Activated gamma-delta T cell (primary cell): Measurements from ENCODE around the gene PSMA2.
A peak's percentile ranks its signal among the peaks of the same experiment; 100 is the strongest.

ENCODE experiments used
- DNase-seq: peaks from one replicate; lab custom pipeline; 2025; lab: John Stamatoyannopoulos, UW
- total RNA-seq, 2 donors: gene quantifications; one replicate each; lab custom pipeline; 2026; lab: John Stamatoyannopoulos, UW

Gene PSMA2
- 13.5 to 16.7 reads per million in 2 donors for total RNA-seq

GRCh38 chr7:42931834-42932651, at the start of gene PSMA2, which contains the start of gene MRPL32:
TSS of gene PSMA2 (minus strand) at chr7:42932174. CDS start at chr7:42932158, 16 bp downstream.
TSS of gene MRPL32 (plus strand) at chr7:42932376. CDS start at chr7:42932387, 11 bp downstream.
- DNase-seq = peak; percentile 88

GRCh38 chr7:42981601-42982000, 49.6 kb upstream of the PSMA2 start:
- DNase-seq = no peak

- DNase-seq = no peak
Measured at GRCh38 chr7:42980514-42980913, 48.5 kb upstream of the PSMA2 start.

- DNase-seq = no peak
Measured at GRCh38 chr7:42980084-42980483, 48.1 kb upstream of the PSMA2 start.

GRCh38 chr7:42978496-42978895, 46.5 kb upstream of the PSMA2 start:
- DNase-seq = no peak

- DNase-seq = no peak
Measured at GRCh38 chr7:42976371-42976770, 44.4 kb upstream of the PSMA2 start.

GRCh38 chr7:42972699-42973500, 40.9 kb upstream of the PSMA2 start:
- DNase-seq = no peak

GRCh38 chr7:42967391-42967790, 35.4 kb upstream of the PSMA2 start:
- DNase-seq = no peak

GRCh38 chr7:42964849-42965805, 33.2 kb upstream of the PSMA2 start:
- DNase-seq = no peak

GRCh38 chr7:42964293-42964692, 32.3 kb upstream of the PSMA2 start:
- DNase-seq = no peak

- no peak for DNase-seq
Measured at GRCh38 chr7:42961170-42961569, 29.2 kb upstream of the PSMA2 start.

- no peak for DNase-seq
Measured at GRCh38 chr7:42960762-42961161, 28.8 kb upstream of the PSMA2 start.

GRCh38 chr7:42959549-42959948, 27.6 kb upstream of the PSMA2 start:
- DNase-seq = no peak

GRCh38 chr7:42956062-42956461, 24.1 kb upstream of the PSMA2 start:
- DNase-seq = no peak

- no peak for DNase-seq
Measured at GRCh38 chr7:42953994-42954393, 22.0 kb upstream of the PSMA2 start.

- DNase-seq = no peak
Measured at GRCh38 chr7:42952328-42952727, 20.4 kb upstream of the PSMA2 start.

- no peak for DNase-seq
Measured at GRCh38 chr7:42950417-42950816, 18.4 kb upstream of the PSMA2 start.

GRCh38 chr7:42947521-42947920, 15.5 kb upstream of the PSMA2 start:
- DNase-seq = no peak

GRCh38 chr7:42946627-42946950, 14.6 kb upstream of the PSMA2 start:
- no peak for DNase-seq

- no peak for DNase-seq
Measured at GRCh38 chr7:42945821-42946626, 14.1 kb upstream of the PSMA2 start.
